Measurements from ENCODE around the gene SERPINA1.

GRCh38 chr14:94389104-94389469 lies 685 bp upstream of the SERPINA1 start:
- TF ChIP-seq EZH2 (optimal IDR thresholded peaks at IDR 0.05; ENCODE audit: low read depth, low read length) (no peak), CTCF (IDR thresholded peaks at IDR 0.05; ENCODE audit: low read length) (no peak), EZH2phosphoT487 (IDR thresholded peaks at IDR 0.05; ENCODE audit: low read length) (no peak)
